Neural cell (in vitro differentiated cells): ENCODE measurements around the gene KDM4B.

Source experiments
- EP300 ChIP-seq: fragments of 450-650 bp; conservative IDR thresholded peaks from 2 replicates; pipeline ENCODE4 v1.6.1; 2014; ENCODE audit warnings: antibody characterized with exemption, mild to moderate bottlenecking, moderate library complexity; ENCODE audit not compliant: poor library complexity, severe bottlenecking
- EZH2 ChIP-seq: fragments of 200-600, 300-800 bp; shearing (Covaris generic), sonication (generic); IDR thresholded peaks from 2 replicates; pipeline ENCODE4 v1.6.1; 2014; ENCODE audit warnings: antibody characterized with exemption, low read length, borderline replicate concordance, mild to moderate bottlenecking; ENCODE audit not compliant: insufficient read depth, poor library complexity, severe bottlenecking
- POLR2AphosphoS5 ChIP-seq: IDR thresholded peaks from 2 replicates; pipeline ENCODE4 v1.6.1; 2012
- TAF1 ChIP-seq: IDR thresholded peaks from 2 replicates; pipeline ENCODE4 v1.6.1; 2012; ENCODE audit warnings: low read depth
- TF ChIP-seq, protein P1 (sequence below): fragments of 450-650 bp; IDR thresholded peaks from 2 replicates; pipeline ENCODE4 v1.5.1; 2014; ENCODE audit warnings: antibody characterized with exemption, mild to moderate bottlenecking, moderate library complexity; ENCODE audit not compliant: poor library complexity, severe bottlenecking
- TF ChIP-seq, protein P2 (sequence below): IDR thresholded peaks from 2 replicates; pipeline ENCODE4 v1.6.1; 2012; ENCODE audit warnings: borderline replicate concordance

DNA sequence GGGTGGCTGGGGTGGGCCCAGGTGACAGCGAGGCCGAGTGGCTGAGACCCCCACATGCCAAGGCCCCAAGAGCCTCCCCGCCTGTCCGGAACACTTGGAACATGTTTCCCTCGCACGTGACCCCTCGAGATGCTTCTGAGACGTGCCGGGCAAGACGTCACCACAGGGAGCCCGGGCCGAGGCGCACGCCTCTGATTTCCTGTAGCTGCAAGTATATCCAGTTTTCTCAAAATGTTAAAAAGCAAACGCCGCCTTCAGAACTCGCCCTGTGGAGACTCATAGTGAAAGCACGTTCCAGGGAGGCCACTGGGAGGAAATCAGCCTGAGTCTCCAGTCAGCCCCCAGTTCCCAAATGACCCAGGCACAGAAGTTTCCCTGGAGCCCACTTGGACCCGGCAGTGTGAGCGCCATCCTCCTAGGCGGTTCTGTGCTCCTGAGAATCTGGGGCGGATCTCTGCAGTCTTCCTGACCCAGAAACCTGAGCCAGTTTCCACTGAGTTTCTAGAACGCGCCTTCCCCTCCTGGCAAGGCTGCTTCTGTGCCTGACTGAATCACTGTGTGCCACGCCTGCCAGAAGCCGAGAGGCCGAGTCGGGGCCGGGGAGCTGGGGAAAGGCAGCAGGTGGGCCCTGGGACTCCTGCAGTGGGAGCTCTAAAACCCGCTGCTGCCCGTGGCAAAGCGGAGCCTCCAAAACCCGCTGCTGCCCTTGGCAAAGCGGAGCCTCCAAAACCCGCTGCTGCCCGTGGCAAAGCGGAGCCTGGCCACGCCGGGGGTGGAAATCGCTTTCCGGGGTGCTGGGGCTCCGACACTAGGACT lies 179.3 kb downstream of the KDM4B start:
- TF ChIP-seq EP300 (no peak), EZH2 (no peak), POLR2AphosphoS5 (no peak), TAF1 (no peak)
- TF ChIP-seq, protein P1, sequence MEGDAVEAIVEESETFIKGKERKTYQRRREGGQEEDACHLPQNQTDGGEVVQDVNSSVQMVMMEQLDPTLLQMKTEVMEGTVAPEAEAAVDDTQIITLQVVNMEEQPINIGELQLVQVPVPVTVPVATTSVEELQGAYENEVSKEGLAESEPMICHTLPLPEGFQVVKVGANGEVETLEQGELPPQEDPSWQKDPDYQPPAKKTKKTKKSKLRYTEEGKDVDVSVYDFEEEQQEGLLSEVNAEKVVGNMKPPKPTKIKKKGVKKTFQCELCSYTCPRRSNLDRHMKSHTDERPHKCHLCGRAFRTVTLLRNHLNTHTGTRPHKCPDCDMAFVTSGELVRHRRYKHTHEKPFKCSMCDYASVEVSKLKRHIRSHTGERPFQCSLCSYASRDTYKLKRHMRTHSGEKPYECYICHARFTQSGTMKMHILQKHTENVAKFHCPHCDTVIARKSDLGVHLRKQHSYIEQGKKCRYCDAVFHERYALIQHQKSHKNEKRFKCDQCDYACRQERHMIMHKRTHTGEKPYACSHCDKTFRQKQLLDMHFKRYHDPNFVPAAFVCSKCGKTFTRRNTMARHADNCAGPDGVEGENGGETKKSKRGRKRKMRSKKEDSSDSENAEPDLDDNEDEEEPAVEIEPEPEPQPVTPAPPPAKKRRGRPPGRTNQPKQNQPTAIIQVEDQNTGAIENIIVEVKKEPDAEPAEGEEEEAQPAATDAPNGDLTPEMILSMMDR = no peak
- TF ChIP-seq, protein P2, sequence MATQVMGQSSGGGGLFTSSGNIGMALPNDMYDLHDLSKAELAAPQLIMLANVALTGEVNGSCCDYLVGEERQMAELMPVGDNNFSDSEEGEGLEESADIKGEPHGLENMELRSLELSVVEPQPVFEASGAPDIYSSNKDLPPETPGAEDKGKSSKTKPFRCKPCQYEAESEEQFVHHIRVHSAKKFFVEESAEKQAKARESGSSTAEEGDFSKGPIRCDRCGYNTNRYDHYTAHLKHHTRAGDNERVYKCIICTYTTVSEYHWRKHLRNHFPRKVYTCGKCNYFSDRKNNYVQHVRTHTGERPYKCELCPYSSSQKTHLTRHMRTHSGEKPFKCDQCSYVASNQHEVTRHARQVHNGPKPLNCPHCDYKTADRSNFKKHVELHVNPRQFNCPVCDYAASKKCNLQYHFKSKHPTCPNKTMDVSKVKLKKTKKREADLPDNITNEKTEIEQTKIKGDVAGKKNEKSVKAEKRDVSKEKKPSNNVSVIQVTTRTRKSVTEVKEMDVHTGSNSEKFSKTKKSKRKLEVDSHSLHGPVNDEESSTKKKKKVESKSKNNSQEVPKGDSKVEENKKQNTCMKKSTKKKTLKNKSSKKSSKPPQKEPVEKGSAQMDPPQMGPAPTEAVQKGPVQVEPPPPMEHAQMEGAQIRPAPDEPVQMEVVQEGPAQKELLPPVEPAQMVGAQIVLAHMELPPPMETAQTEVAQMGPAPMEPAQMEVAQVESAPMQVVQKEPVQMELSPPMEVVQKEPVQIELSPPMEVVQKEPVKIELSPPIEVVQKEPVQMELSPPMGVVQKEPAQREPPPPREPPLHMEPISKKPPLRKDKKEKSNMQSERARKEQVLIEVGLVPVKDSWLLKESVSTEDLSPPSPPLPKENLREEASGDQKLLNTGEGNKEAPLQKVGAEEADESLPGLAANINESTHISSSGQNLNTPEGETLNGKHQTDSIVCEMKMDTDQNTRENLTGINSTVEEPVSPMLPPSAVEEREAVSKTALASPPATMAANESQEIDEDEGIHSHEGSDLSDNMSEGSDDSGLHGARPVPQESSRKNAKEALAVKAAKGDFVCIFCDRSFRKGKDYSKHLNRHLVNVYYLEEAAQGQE = no peak
